Mesendoderm (in vitro differentiated cells): ENCODE data around the gene MARF1.
"Not testable (repeated sequence)": the region's sequence is repeated elsewhere in the genome, so short reads cannot be mapped to it uniquely, and the experiment has no call there.

Experiments
- DNase-seq: peaks from one replicate; pipeline ENCODE4 v3.0.0; 2013
- H2AK5ac ChIP-seq: 2 replicates; pipeline ENCODE4 v1.6.1; 2013; ENCODE audit warnings: low read length, inconsistent platforms
- H2BK120ac ChIP-seq: 2 replicates; pipeline ENCODE4 v1.6.1; 2013; ENCODE audit warnings: low read depth, mild to moderate bottlenecking, low read length, moderate library complexity, mixed read lengths
- H2BK15ac ChIP-seq: replicated peaks from 2 replicates; pipeline ENCODE4 v1.6.1; 2013; ENCODE audit warnings: low read depth, mild to moderate bottlenecking, moderate library complexity
- H2BK5ac ChIP-seq: 2 replicates; pipeline ENCODE4 v1.6.1; 2013; ENCODE audit warnings: low read length, inconsistent platforms
- H3K18ac ChIP-seq: 2 replicates; pipeline ENCODE4 v1.6.1; 2013; ENCODE audit warnings: mild to moderate bottlenecking, low read length, mixed read lengths
- H3K23ac ChIP-seq: one replicate; pipeline ENCODE4 v1.6.1; 2013; ENCODE audit warnings: low read length
- H3K27ac ChIP-seq: 2 replicates; pipeline ENCODE4 v1.5.1; 2013; ENCODE audit warnings: low read depth, mild to moderate bottlenecking, inconsistent platforms, low read length, moderate library complexity
- H3K27me3 ChIP-seq: 2 replicates; pipeline ENCODE4 v1.6.1; 2013; ENCODE audit warnings: low read length, control low read depth, mild to moderate bottlenecking, inconsistent platforms; ENCODE audit not compliant: insufficient read depth, poor library complexity
- H3K36me3 ChIP-seq: 2 replicates; pipeline ENCODE4 v1.6.1; 2013; ENCODE audit warnings: low read length, inconsistent platforms; ENCODE audit not compliant: control insufficient read depth, insufficient read depth
- H3K4ac ChIP-seq: one replicate; pipeline ENCODE4 v1.6.1; 2013; ENCODE audit warnings: low read depth, mild to moderate bottlenecking, low read length, moderate library complexity
- H3K4me1 ChIP-seq: 2 replicates; pipeline ENCODE4 v1.6.1; 2013; ENCODE audit warnings: low read depth, low read length, inconsistent platforms; ENCODE audit not compliant: control insufficient read depth
- H3K4me2 ChIP-seq: 2 replicates; pipeline ENCODE4 v1.6.1; 2013; ENCODE audit warnings: low read length
- H3K4me3 ChIP-seq: 2 replicates; pipeline ENCODE4 v1.5.1; 2013; ENCODE audit warnings: mild to moderate bottlenecking, low read length
- H3K56ac ChIP-seq: one replicate; pipeline ENCODE4 v1.6.1; 2013; ENCODE audit warnings: low read length
- H3K79me1 ChIP-seq: 2 replicates; pipeline ENCODE4 v1.6.1; 2013; ENCODE audit warnings: low read length, inconsistent platforms
- H3K79me2 ChIP-seq: 2 replicates; pipeline ENCODE4 v1.6.1; 2013; ENCODE audit warnings: mild to moderate bottlenecking, low read length; ENCODE audit not compliant: control insufficient read depth, insufficient read depth
- H3K9ac ChIP-seq: 2 replicates; pipeline ENCODE4 v1.6.1; 2013; ENCODE audit warnings: low read length, inconsistent platforms
- H4K5ac ChIP-seq: one replicate; pipeline ENCODE4 v1.6.1; 2013; ENCODE audit warnings: low read length
- H4K8ac ChIP-seq: one replicate; pipeline ENCODE4 v1.6.1; 2013; ENCODE audit warnings: low read depth, mild to moderate bottlenecking, control low read depth, low read length, moderate library complexity
- WGBS: extraction: QIAGEN DNeasy Blood & Tissue Kit; methylation state at CpG from one replicate; pipeline ENCODE4 v1.1.7; 2013; ENCODE audit warnings: low lambda C conversion rate, missing lambda C conversion rate; ENCODE audit not compliant: insufficient coverage; ENCODE audit errors: extremely low coverage; 5-methylcytosine and 5-hydroxymethylcytosine counted together

The MARF1 gene

GRCh38 chr16:15650019-15650697, 7.2 kb upstream of the MARF1 start, which contains the start of gene NDE1:
NDE1 (plus strand) TSS chr16:15650245; CDS start chr16:15664779, 14,534 bp downstream.
- Histone ChIP-seq H3K4ac (peak within 1 kb of the TSS; percentile 83), H3K18ac (peak within 1 kb of the TSS; percentile 72), H3K27ac (peak within 1 kb of the TSS; percentile 82), H2BK5ac (no peak within 1 kb of the TSS), H2BK120ac (no peak within 1 kb of the TSS), H2AK5ac (no peak within 1 kb of the TSS), H3K4me3 (peak within 1 kb of the TSS; percentile 83), H4K5ac (no peak within 1 kb of the TSS), H3K27me3 (no peaks in the 10 kb centered on the region), H3K56ac (peak within 1 kb of the TSS; percentile 94), H3K36me3 (no peaks in the 10 kb centered on the region), H3K79me1 (peaks cover 5% of the 10 kb centered on the region), H3K9ac (peak within 1 kb of the TSS; percentile 89), H3K4me2 (peak within 1 kb of the TSS; percentile 77), H2BK15ac (no peak within 1 kb of the TSS), H4K8ac (no peak within 1 kb of the TSS), H3K4me1 (no peaks in the 10 kb centered on the region), H3K23ac (no peak within 1 kb of the TSS), H3K79me2 (peaks cover 4% of the 10 kb centered on the region)
- WGBS = no CpG with 5 or more reads among the region's 71 CpGs
- peak; percentile 96 for DNase-seq

DNA sequence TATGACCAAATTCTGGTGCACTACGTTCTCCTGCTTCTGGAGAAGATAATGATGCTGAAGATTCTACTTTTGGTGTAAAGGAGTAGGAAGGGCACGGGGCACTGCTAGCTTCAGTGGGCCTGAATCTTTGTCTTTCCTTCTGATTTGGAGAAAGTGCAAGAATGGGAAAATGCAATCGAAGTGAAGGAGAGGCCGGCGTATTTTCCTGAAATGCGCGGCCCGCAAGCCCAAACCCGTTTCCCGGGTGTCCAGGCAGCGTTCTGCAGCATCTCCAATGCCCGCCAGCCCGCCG, 6.7 kb upstream of the MARF1 start:
- peaks cover 5% of the 10 kb centered on the region for H3K79me1 ChIP-seq
- H3K36me3 ChIP-seq = no peaks in the 10 kb centered on the region
- no peak overlapping the region for H4K8ac ChIP-seq
- no peak overlapping the region for H2AK5ac ChIP-seq
- no peak overlapping the region for H3K4ac ChIP-seq
- no peak overlapping the region for H2BK120ac ChIP-seq
- no peak overlapping the region for H2BK5ac ChIP-seq
- WGBS = no CpG with 5 or more reads among the region's 14 CpGs
- peak overlapping the region; percentile 73 for H3K9ac ChIP-seq
- H3K79me2 ChIP-seq = peaks cover 4% of the 10 kb centered on the region
- peak overlapping the region; percentile 82 for H3K27ac ChIP-seq
- H3K23ac ChIP-seq = no peak overlapping the region
- H4K5ac ChIP-seq = no peak overlapping the region
- no peaks in the 10 kb centered on the region for H3K27me3 ChIP-seq
- H2BK15ac ChIP-seq = no peak overlapping the region
- no peaks in the 10 kb centered on the region for H3K4me1 ChIP-seq
- no peak for DNase-seq
- peak overlapping the region; percentile 81 for H3K56ac ChIP-seq
- H3K4me3 ChIP-seq = peak overlapping the region; percentile 13
- H3K18ac ChIP-seq = no peak overlapping the region
- peak overlapping the region; percentile 77 for H3K4me2 ChIP-seq

DNA sequence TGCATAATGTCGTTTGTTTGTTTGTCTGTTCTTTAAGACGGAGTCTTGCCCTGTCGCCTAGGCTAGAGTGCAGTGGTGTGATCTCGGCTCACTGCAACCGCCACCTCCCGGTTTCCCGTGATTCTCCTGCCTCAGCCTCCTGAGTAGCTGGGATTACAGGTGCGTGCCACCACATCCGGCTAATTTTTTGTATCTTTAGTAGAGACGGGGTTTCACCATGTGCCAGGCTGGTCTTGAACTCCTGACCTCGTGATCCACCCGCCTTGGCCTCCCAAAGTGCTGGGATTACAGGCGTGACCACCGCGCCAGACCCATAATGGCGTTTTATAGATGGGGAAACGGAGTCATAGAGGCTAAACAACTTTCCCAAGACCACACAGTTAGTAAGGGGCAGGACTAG, 6.4 kb upstream of the MARF1 start:
- not testable (repeated sequence) for H3K23ac ChIP-seq, H2BK120ac ChIP-seq, H3K4me1 ChIP-seq, H4K5ac ChIP-seq, H2BK15ac ChIP-seq, H2AK5ac ChIP-seq, H3K4ac ChIP-seq, H4K8ac ChIP-seq, H3K36me3 ChIP-seq, H3K79me2 ChIP-seq, H3K4me3 ChIP-seq, H3K27me3 ChIP-seq, DNase-seq, H2BK5ac ChIP-seq, H3K18ac ChIP-seq, H3K79me1 ChIP-seq, H3K27ac ChIP-seq
- WGBS = no CpG with 5 or more reads among the region's 17 CpGs
- Histone ChIP-seq H3K56ac (peak overlapping the region; percentile 81), H3K9ac (peak overlapping the region; percentile 73), H3K4me2 (peak overlapping the region; percentile 77)

DNA sequence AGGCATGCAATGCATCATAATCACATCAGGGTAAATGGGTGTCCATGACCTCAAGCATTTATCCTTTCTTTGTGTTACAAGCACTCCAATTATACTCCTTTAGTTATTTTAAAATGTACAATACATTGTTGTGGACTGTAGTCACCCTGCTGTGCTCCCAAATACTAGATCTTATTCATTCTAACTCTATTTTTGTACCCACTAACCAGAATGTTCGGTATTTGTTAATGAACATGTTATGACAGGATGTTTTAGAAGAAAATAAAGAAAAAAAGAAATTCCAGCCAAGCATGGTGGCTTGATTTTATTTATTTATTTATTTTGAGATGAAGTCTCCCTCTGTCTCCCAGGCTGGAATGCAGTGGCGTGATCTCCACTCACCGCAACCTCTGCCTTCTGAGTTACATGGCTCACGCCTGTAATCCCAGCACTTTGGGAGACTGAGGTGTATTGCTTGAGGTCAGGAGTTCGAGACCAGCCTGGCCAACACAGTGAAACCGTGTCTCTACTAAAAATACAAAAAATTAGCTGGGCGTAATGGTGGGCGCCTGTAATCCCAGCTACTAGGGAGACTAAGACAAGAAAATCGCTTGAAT, 5.3 kb upstream of the MARF1 start:
- Histone ChIP-seq H3K79me1 (peaks cover 4% of the 10 kb centered on the region), H3K27me3 (no peaks in the 10 kb centered on the region), H2BK15ac (no peak overlapping the region), H3K36me3 (no peaks in the 10 kb centered on the region), H3K9ac (no peak overlapping the region), H3K4me1 (no peaks in the 10 kb centered on the region), H4K8ac (no peak overlapping the region), H2BK5ac (no peak overlapping the region), H3K4me2 (no peak overlapping the region), H4K5ac (no peak overlapping the region), H3K18ac (no peak overlapping the region), H3K56ac (no peak overlapping the region), H3K79me2 (peaks cover 3% of the 10 kb centered on the region), H2BK120ac (no peak overlapping the region), H3K23ac (no peak overlapping the region), H3K27ac (no peak overlapping the region), H2AK5ac (no peak overlapping the region), H3K4ac (no peak overlapping the region), H3K4me3 (no peak overlapping the region)
- no CpG with 5 or more reads among the region's 9 CpGs for WGBS
- no peak for DNase-seq

- no CpG with 5 or more reads among the region's 7 CpGs for WGBS
Observed at GRCh38 chr16:15647294-15648014, 4.5 kb upstream of the MARF1 start.

More at GRCh38 chr16:15647294-15648014, 4.5 kb upstream of the MARF1 start:
- no peak overlapping the region for H3K4me2 ChIP-seq
- H3K9ac ChIP-seq = no peak overlapping the region
- H4K8ac ChIP-seq = no peak overlapping the region
- DNase-seq = no peak
- peaks cover 2% of the 10 kb centered on the region for H3K79me1 ChIP-seq
- H3K18ac ChIP-seq = no peak overlapping the region
- H3K56ac ChIP-seq = no peak overlapping the region
- no peak overlapping the region for H3K23ac ChIP-seq
- H3K79me2 ChIP-seq = peaks cover 3% of the 10 kb centered on the region
- no peak overlapping the region for H2AK5ac ChIP-seq
- H3K36me3 ChIP-seq = no peaks in the 10 kb centered on the region
- H2BK5ac ChIP-seq = no peak overlapping the region
- H3K4me1 ChIP-seq = no peaks in the 10 kb centered on the region
- no peak overlapping the region for H4K5ac ChIP-seq
- H2BK120ac ChIP-seq = no peak overlapping the region
- H3K27ac ChIP-seq = no peak overlapping the region
- H3K27me3 ChIP-seq = no peaks in the 10 kb centered on the region
- no peak overlapping the region for H2BK15ac ChIP-seq
- H3K4me3 ChIP-seq = no peak overlapping the region
- no peak overlapping the region for H3K4ac ChIP-seq
